H7 (cell line): ENCODE data around the gene APOA4. TPM values are rescaled to one million over a fixed set of nuclear protein-coding genes. Genes with fewer than 3 reads are reported as not detected.

Source experiments
- DNase-seq: peaks from one replicate; pipeline ENCODE4 v3.0.0; 2012
- H3K27me3 ChIP-seq: 2 replicates; pipeline ENCODE4 v1.6.0; 2011; ENCODE audit warnings: mild to moderate bottlenecking, low read length; ENCODE audit not compliant: control insufficient read depth, insufficient read depth
- H3K36me3 ChIP-seq: replicated peaks from 2 replicates; pipeline ENCODE4 v1.5.1; 2011; ENCODE audit warnings: low read length; ENCODE audit not compliant: control insufficient read depth, insufficient read depth
- H3K4me3 ChIP-seq: 2 replicates; pipeline ENCODE4 v1.5.1; 2011; ENCODE audit warnings: low read depth, mild to moderate bottlenecking, control low read depth, low read length, moderate library complexity; ENCODE audit not compliant: insufficient read depth
- total RNA-seq: library from RNA; depleted of rRNA; stranded (reverse); fragments of >200 nt; shearing (Covaris generic); gene quantifications from 2 replicates; pipeline ENCODE4 v1.2.3, GENCODE V29; 2014

The APOA4 gene
- total RNA-seq, 1 experiment from 2014 or later = not detected

DNA sequence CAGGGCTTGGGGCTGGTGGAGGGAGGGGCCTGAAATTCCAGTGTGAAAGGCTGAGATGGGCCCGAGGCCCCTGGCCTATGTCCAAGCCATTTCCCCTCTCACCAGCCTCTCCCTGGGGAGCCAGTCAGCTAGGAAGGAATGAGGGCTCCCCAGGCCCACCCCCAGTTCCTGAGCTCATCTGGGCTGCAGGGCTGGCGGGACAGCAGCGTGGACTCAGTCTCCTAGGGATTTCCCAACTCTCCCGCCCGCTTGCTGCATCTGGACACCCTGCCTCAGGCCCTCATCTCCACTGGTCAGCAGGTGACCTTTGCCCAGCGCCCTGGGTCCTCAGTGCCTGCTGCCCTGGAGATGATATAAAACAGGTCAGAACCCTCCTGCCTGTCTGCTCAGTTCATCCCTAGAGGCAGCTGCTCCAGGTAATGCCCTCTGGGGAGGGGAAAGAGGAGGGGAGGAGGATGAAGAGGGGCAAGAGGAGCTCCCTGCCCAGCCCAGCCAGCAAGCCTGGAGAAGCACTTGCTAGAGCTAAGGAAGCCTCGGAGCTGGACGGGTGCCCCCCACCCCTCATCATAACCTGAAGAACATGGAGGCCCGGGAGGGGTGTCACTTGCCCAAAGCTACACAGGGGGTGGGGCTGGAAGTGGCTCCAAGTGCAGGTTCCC lies 6.5 kb upstream of the APOA4 start, which contains the start of gene APOC3:
TSS of gene APOC3 (plus strand) at position 383 of the 659 bp plus-strand sequence. CDS start 676 bp downstream, outside the sequence.
- H3K27me3 ChIP-seq = no peaks in the 10 kb centered on the region; the same call in 1 of the 2 replicates
- DNase-seq = peak; percentile 42
- no peaks in the 10 kb centered on the region for H3K36me3 ChIP-seq
- H3K4me3 ChIP-seq = no peak within 1 kb of the TSS

DNA sequence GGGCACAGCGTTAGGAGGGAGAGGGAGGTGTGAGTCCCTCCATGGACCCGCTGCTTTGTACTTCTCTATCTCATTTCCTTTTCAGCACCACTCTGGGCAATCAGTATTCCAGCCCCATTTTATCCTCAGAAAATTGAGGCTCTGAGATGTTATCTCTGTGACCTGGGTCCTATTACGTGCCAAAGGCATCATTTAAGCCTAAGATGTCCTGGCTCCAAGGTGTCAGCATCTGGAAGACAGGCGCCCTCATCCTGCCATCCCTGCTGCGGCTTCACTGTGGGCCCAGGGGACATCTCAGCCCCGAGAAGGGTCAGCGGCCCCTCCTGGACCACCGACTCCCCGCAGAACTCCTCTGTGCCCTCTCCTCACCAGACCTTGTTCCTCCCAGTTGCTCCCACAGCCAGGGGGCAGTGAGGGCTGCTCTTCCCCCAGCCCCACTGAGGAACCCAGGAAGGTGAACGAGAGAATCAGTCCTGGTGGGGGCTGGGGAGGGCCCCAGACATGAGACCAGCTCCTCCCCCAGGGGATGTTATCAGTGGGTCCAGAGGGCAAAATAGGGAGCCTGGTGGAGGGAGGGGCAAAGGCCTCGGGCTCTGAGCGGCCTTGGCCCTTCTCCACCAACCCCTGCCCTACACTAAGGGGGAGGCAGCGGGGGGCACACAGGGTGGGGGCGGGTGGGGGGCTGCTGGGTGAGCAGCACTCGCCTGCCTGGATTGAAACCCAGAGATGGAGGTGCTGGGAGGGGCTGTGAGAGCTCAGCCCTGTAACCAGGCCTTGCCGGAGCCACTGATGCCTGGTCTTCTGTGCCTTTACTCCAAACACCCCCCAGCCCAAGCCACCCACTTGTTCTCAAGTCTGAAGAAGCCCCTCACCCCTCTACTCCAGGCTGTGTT lies 5.8 kb upstream of the APOA4 start:
- peak; percentile 57 for DNase-seq

DNA sequence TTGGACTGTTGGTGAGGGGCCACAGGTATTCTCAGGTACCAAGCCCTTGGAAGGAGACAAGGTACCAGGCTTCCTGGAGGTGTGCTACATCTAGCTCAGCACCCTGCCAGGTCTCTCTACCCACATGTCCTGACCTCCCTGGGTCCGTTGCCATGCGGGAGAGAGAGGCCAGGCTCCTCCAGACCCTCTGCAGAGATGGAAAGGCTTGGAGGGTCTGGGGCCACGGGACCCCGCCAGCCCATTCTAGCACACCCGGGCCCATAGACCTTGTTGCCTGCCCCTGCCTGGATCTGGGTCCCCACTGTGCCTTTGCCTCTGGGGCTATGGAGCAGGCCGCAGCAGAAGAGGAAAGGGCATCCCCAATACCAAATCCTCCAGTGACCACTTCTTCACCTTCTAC lies 4.4 kb upstream of the APOA4 start:
- no peak overlapping the region for H3K4me3 ChIP-seq
- H3K36me3 ChIP-seq = no peaks in the 10 kb centered on the region
- no peak for DNase-seq
- H3K27me3 ChIP-seq = no peaks in the 10 kb centered on the region; the same call in 1 of the 2 replicates

More for the DNA sequence above, 5.8 kb upstream of the APOA4 start:
- H3K4me3 ChIP-seq = no peak overlapping the region
- no peaks in the 10 kb centered on the region; the same call in 1 of the 2 replicates for H3K27me3 ChIP-seq
- H3K36me3 ChIP-seq = no peaks in the 10 kb centered on the region

DNA sequence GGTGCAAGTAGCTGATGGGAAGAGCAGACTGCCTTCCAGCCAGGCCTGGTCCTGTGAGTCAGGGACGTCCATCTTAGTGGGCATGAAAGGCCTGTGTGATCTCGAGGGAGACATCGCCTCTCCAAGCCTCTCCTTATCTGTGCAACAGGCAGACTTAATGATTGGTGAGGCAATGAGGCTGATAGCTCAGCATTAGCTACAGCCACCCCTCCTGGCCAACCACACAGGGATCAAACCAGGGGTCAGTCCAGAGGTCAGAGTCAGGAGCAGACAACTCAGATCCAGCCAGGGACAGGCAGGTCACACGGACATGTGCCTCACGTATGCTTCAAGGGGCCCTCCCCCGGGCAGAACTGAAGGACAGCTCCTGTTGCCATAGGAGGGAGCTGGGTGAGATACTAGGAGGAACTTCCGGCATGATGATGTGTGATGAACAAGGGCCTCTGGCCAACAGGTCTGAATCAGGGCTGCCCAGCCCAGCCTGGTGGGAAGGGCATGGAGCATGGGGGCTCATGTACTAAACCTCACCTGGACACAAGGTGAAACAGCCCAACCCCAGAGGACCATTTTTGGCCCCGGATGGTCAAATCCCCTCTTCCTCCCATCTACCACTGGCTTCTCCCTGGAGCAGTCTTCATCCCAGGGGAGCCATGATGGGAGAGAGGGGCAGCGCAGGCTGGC lies 3.8 kb upstream of the APOA4 start:
- H3K4me3 ChIP-seq = no peak overlapping the region
- DNase-seq = no peak
- H3K27me3 ChIP-seq = no peaks in the 10 kb centered on the region; the same call in 1 of the 2 replicates
- no peaks in the 10 kb centered on the region for H3K36me3 ChIP-seq

DNA sequence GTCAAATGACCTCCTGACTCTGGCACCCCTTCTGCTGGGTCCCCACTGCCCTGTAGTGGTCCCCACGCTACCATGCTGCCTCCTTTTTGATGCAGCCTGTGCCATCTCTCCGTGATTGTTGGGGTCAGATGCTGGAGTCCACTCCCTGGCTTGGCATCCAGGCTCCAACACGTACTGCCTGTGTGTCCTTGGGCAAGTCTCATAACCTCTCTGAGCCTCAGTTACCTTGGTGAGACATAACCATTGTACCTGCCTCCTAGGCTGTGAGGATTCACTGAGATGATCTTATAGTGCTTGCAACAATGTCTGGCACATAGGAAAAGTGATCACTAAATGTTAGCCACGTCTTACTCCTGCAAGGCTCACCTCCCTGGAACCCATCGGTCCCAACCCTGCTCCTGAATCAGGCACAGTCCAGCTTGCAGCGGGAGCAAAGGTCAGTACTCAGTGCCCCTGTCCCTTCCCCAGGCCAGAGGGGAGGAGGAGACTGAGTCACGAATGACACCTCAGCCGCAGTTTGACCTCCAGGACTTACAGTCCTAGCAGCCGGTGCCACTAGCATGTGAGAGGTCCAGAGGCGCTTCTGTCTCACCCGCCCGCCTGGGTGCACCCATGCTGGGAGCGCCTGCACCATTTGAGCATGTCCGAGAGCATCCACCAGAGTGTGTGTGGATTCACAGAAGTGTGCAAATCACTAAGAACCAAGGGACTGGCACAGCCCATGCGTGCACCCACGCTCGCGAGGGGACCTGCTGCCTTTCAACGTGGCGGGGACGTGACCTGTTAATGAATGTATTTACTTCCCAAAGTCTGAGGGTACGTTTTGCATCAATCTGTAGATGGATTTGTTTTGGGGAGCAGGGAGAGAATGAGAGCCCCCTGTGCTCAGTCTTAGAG lies 3.0 kb upstream of the APOA4 start:
- no peak overlapping the region for H3K4me3 ChIP-seq
- H3K27me3 ChIP-seq = no peaks in the 10 kb centered on the region; the same call in 1 of the 2 replicates
- peak; percentile 30 for DNase-seq
- no peaks in the 10 kb centered on the region for H3K36me3 ChIP-seq

DNA sequence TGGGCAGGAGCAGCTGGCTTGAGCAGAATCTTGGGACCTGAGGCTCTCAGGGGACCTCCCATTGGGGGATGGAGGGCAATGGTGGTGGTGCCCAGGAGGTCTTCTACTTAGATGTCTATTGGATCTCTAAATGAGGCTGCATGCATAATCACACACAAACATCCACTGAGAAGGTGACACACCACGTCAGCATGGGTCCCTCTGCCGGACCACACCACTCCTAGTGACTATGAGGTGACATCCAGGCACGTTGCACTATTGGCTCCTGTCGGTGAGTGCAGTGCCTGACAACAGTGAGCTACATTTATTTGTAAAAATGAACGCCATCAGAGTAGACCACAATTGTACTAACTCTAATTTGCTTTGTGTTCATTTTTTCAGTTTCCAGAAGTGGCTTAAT lies 2.3 kb upstream of the APOA4 start:
- Histone ChIP-seq H3K27me3 (no peaks in the 10 kb centered on the region; the same call in 1 of the 2 replicates), H3K4me3 (no peak overlapping the region), H3K36me3 (no peaks in the 10 kb centered on the region)
- no peak for DNase-seq

DNA sequence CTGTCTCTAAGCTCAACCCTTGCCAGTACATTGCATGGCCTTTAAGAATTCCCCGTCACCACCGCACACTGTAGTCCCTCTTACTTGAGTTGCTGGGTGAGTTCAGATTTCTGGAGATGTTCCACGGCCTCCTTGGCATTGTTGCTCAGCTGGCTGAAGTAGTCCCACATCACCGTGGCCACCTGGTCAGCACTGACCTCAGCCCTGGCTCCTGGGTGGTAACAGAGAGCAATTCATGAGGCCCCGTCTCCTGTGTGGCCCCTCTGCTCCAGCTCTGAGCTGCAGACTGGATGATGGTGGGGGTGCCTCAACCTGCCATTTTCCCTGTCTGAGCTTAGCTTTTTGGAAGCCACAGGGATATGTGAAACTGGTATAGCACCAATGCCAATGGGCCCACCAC lies 529 bp downstream of the APOA4 start:
- H3K36me3 ChIP-seq = no peaks in the 10 kb centered on the region
- H3K4me3 ChIP-seq = no peak overlapping the region
- H3K27me3 ChIP-seq = no peaks in the 10 kb centered on the region; the same call in 1 of the 2 replicates
- no peak for DNase-seq

DNA sequence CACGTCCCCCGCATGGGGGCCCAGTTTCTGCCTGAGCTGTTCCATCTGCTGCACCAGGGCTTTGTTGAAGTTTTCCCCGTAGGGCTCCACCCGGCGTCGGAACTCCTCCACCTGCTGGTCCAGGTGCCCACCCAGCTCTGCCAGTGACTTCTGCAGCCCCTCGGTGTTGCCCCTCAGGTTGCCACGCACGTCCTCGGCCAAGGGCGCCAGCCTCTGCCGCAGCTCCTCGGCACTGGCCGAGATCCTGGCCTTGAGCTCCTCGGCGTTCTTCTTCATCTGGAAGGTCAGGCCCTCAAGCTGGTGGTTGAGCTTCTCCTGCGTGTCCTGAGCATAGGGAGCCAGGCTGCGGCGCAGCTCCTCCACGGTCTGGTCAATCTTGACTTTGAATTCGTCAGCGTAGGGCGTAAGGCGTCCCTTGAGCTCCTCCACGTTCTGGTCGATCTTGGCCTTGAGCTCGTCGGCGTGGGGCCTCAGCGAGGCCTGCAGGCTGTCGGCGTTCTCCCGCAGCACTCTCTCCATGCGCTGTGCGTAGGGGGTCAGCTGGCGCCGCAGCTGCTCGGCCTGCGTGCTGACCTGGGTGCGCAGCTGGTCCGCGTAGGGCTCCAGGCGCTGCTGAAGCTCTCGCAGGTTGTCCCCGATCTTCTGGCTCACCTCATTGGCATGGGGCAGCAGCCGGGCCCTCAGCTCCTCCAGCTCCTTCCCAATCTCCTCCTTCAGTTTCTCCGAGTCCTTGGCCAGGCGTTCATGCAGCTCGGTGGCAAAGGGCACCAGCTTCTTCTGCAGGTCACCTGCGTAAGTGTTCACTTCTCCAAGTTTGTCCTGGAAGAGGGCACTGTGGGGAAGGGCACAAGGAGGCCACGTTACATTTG lies 1.8 kb downstream of the APOA4 start:
- Histone ChIP-seq H3K4me3 (no peak overlapping the region), H3K36me3 (no peaks in the 10 kb centered on the region), H3K27me3 (no peaks in the 10 kb centered on the region; the same call in 1 of the 2 replicates)
- peak; percentile 16 for DNase-seq

DNA sequence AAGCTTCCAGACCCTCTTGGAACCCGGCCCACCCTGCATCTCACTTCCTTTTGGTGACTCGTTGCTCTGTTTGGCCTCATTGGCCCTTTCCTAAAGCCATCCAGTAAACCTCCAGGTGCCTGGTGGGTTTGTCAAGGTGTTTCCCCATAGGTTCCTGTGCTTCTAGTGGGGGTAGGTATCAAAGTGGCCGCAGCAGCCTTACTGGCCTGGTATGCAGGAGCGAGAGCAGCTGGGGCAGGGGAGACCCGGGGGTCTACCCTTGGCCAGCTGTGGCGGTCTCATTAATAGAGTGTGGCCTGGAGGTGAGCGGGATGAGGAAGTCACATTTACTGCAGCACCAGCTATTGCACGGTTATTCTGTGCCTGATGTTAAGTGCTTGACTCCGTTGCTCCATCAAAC lies 4.1 kb downstream of the APOA4 start:
- Histone ChIP-seq H3K36me3 (no peaks in the 10 kb centered on the region), H3K27me3 (no peaks in the 10 kb centered on the region), H3K4me3 (no peak overlapping the region)
- DNase-seq = no peak

DNA sequence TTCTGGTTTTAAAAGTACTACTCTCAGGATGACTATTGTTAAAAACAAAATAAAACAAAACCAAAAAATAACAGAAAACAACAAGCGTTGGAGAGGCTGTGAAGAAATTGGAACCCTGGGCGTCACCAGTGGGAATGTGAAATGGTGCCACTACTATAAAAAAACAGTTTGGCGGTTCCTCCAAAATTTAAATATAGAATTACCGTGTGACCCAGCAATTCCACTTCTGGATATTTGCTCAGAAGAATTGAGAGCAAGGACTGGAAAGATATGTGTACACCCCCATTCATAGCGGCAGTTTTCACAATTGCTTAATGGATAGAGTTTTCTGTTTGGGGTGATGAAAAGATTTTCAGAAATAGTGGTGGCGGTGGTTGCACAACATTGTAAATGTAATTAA lies 8.6 kb downstream of the APOA4 start:
- DNase-seq = no peak
- Histone ChIP-seq H3K4me3 (no peak overlapping the region), H3K36me3 (no peaks in the 10 kb centered on the region), H3K27me3 (no peaks in the 10 kb centered on the region)

DNA sequence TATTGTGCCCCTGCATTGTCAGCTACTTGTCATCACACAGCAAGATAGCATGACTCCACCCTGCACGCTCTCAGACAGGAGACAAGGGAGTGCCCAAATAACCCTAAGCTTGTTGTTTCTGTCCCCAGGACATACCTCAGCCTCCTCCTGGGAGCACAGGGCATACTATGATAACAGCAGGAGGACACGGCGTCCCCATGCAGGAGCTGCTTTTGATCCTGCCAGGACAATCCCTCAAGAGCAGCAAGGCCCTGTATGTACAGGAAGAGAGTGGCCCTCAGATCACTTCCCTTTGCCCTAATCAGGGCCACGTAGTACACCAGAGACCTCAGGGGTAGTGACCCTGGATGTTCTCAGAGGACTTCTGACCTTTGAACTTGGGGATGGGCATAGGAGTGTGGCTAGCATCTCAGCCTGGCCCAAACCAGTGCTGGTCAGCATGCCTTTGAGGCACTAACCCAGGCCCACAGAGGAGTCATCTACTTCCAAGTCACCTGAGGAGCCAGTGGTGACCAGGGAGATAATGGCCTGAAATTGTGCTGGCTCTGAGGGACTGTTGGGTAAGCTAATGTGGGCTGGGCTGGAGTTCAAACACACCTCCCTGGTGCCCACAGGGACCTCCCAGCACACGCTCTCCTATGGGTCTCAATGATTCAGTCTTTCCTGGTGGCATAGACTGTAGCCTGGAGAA lies 9.2 kb downstream of the APOA4 start:
- Histone ChIP-seq H3K4me3 (no peak overlapping the region), H3K36me3 (no peaks in the 10 kb centered on the region), H3K27me3 (no peaks in the 10 kb centered on the region)
- no peak for DNase-seq

DNA sequence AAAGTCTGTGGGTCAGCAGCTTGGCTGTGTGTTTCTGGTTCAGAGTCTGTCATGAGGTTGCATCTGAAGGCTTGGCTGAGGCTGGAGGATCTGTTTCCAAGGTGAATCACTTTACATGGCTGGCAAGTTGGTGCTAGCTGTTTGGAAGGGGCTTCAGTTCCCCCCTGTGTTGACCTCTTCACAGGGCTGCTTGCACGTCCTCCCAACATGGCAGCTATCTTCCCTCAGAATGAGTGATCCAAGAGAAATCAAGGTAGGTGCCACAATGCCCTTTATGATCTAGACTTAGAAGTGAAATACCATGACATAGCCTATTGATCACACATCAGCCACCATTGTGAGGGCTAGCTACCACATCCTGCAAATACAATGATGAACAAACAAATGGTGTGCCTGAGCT lies 9.9 kb downstream of the APOA4 start:
- no peak for DNase-seq
- no peaks in the 10 kb centered on the region for H3K27me3 ChIP-seq
- H3K36me3 ChIP-seq = no peaks in the 10 kb centered on the region
- H3K4me3 ChIP-seq = no peak overlapping the region

DNA sequence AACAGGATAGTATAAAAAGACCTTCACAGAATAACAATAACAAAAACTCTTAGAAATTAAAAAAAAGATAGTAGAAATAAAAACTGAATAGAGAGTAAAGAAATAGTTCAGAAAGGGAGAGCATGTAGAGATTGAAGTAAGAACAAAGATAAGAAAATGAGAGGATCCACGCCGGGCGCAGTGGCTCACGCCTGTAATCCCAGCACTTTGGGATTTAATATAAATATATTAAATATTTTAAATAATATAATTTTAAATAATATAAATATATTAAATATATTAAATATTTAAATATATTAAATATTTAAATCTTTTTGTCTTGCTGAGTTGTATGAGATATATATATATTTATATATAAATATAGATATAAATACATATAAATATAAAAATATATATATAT lies 11.0 kb downstream of the APOA4 start:
- H3K36me3 ChIP-seq = no peaks in the 10 kb centered on the region
- H3K4me3 ChIP-seq = no peak overlapping the region
- no peaks in the 10 kb centered on the region for H3K27me3 ChIP-seq
- no peak for DNase-seq
